Astrocyte (in vitro differentiated cells and primary cell): ENCODE results near the gene UBE2L3. TPM values are rescaled to one million over a fixed set of nuclear protein-coding genes. Genes with fewer than 3 reads are reported as not detected.

ENCODE experiments used
- DNase-seq: peaks from one replicate; pipeline ENCODE4 v3.0.0-alpha.2; 2010; ENCODE audit warnings: low read depth
- FAIRE-seq: peaks from 2 replicates; lab custom pipeline; 2011; peaks lifted over from hg19 to GRCh38; lab: Jason Lieb, UNC
- H2AFZ ChIP-seq: 2 replicates; pipeline ENCODE4 v1.6.0; 2012; ENCODE audit warnings: low read depth, low read length, inconsistent platforms
- H3K27ac ChIP-seq: 2 replicates; pipeline ENCODE4 v1.5.1; 2011; ENCODE audit warnings: low read depth, low read length, inconsistent platforms
- H3K27me3 ChIP-seq: 2 replicates; pipeline ENCODE4 v1.6.0; 2011; ENCODE audit warnings: low read length, inconsistent platforms; ENCODE audit not compliant: insufficient read depth
- H3K36me3 ChIP-seq: 2 replicates; pipeline ENCODE4 v1.5.1; 2011; ENCODE audit warnings: low read length, inconsistent platforms; ENCODE audit not compliant: insufficient read depth
- H3K4me1 ChIP-seq: 2 replicates; pipeline ENCODE4 v1.5.1; 2011; ENCODE audit warnings: low read length, inconsistent platforms; ENCODE audit not compliant: insufficient read depth
- H3K4me2 ChIP-seq: 2 replicates; pipeline ENCODE4 v1.6.0; 2012; ENCODE audit warnings: low read length, inconsistent platforms
- H3K4me3 ChIP-seq: 2 replicates; pipeline ENCODE4 v1.5.1; 2011; ENCODE audit warnings: low read depth, mild to moderate bottlenecking, low read length, inconsistent platforms; ENCODE audit not compliant: insufficient read depth
- H3K79me2 ChIP-seq: 2 replicates; pipeline ENCODE4 v1.6.0; 2012; ENCODE audit warnings: mild to moderate bottlenecking, low read length, inconsistent platforms; ENCODE audit not compliant: insufficient read depth
- H3K9ac ChIP-seq: 2 replicates; pipeline ENCODE4 v1.6.0; 2012; ENCODE audit warnings: mild to moderate bottlenecking, low read length, inconsistent platforms
- H3K9me3 ChIP-seq: 2 replicates; pipeline ENCODE4 v1.5.1; 2012; ENCODE audit warnings: low read depth, mild to moderate bottlenecking, low read length, inconsistent platforms; ENCODE audit not compliant: insufficient read depth
- H4K20me1 ChIP-seq: 2 replicates; pipeline ENCODE4 v1.6.0; 2012; ENCODE audit warnings: low read length, inconsistent platforms; ENCODE audit not compliant: insufficient read depth
- H3K27ac Mint-ChIP-seq: one replicate; pipeline ENCODE4 v1.8.0; 2021; ENCODE audit warnings: mild to moderate bottlenecking, mixed read lengths; ENCODE audit not compliant: unreplicated experiment
- H3K27me3 Mint-ChIP-seq: one replicate; pipeline ENCODE4 v1.8.0; 2021; ENCODE audit warnings: low read depth, mixed read lengths; ENCODE audit not compliant: unreplicated experiment
- H3K36me3 Mint-ChIP-seq: one replicate; pipeline ENCODE4 v1.8.0; 2021; ENCODE audit warnings: low read depth, mixed read lengths; ENCODE audit not compliant: unreplicated experiment
- H3K4me1 Mint-ChIP-seq: one replicate; pipeline ENCODE4 v1.8.0; 2021; ENCODE audit warnings: low read depth, mixed read lengths; ENCODE audit not compliant: unreplicated experiment
- H3K4me3 Mint-ChIP-seq: one replicate; pipeline ENCODE4 v1.8.0; 2021; ENCODE audit warnings: mild to moderate bottlenecking, moderate library complexity, mixed read lengths; ENCODE audit not compliant: unreplicated experiment
- H3K9me3 Mint-ChIP-seq: one replicate; pipeline ENCODE4 v1.8.0; 2021; ENCODE audit warnings: mild to moderate bottlenecking, mixed read lengths; ENCODE audit not compliant: unreplicated experiment
- EZH2 ChIP-seq: IDR thresholded peaks from 2 replicates; pipeline ENCODE4 v1.6.1; 2012; ENCODE audit warnings: mild to moderate bottlenecking, low read length, inconsistent platforms; ENCODE audit not compliant: insufficient read depth
- total RNA-seq: library from RNA; stranded (reverse); gene quantifications from 2 replicates; pipeline ENCODE4 v1.2.1, GENCODE V29; 2021
- TF ChIP-seq, protein P1 (sequence below): IDR thresholded peaks from 2 replicates; pipeline ENCODE4 v1.5.1; 2011; ENCODE audit warnings: low read depth, mild to moderate bottlenecking, inconsistent platforms, low read length, moderate library complexity; ENCODE audit not compliant: insufficient read depth

The UBE2L3 gene
- total RNA-seq, 1 donor from 2014 or later: 62.8 TPM

DNA sequence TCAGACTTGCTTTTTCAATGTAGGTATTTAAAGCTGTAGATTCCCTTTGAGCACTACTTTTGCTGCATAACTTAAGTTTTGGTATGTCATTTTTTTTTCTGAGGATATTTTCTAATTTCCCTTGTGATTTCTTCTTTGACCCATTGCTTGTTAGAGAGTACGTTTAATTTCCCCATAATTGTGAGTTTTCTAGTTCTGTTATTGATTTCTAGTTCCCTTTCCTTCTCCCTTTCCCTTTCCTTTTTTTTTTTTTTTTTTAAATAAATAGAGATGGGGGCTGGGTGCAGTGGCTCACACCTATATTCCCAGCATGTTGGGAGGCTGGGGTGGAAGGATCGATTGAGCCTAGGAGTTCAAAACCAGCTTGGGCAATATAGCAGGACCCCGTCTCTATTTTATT lies 30.8 kb downstream of the UBE2L3 start:
- H3K4me1 ChIP-seq: no peaks in the 10 kb centered on the region
- no peaks in the 10 kb centered on the region for H3K27me3 Mint-ChIP-seq
- DNase-seq (no peak), FAIRE-seq (no peak)
- no peak overlapping the region for H3K27ac ChIP-seq
- H3K9me3 ChIP-seq: no peaks in the 10 kb centered on the region
- no peak overlapping the region for H3K9ac ChIP-seq
- H3K4me3 Mint-ChIP-seq: no peak overlapping the region
- peaks cover 18% of the 10 kb centered on the region for H3K36me3 ChIP-seq
- H3K36me3 Mint-ChIP-seq: peaks cover 15% of the 10 kb centered on the region
- peaks cover 99% of the 10 kb centered on the region for H3K79me2 ChIP-seq
- no peaks in the 10 kb centered on the region for H3K9me3 Mint-ChIP-seq
- H3K4me3 ChIP-seq: no peak overlapping the region
- H3K4me2 ChIP-seq: no peak overlapping the region
- H3K27me3 ChIP-seq: no peaks in the 10 kb centered on the region
- TF ChIP-seq, protein P1, sequence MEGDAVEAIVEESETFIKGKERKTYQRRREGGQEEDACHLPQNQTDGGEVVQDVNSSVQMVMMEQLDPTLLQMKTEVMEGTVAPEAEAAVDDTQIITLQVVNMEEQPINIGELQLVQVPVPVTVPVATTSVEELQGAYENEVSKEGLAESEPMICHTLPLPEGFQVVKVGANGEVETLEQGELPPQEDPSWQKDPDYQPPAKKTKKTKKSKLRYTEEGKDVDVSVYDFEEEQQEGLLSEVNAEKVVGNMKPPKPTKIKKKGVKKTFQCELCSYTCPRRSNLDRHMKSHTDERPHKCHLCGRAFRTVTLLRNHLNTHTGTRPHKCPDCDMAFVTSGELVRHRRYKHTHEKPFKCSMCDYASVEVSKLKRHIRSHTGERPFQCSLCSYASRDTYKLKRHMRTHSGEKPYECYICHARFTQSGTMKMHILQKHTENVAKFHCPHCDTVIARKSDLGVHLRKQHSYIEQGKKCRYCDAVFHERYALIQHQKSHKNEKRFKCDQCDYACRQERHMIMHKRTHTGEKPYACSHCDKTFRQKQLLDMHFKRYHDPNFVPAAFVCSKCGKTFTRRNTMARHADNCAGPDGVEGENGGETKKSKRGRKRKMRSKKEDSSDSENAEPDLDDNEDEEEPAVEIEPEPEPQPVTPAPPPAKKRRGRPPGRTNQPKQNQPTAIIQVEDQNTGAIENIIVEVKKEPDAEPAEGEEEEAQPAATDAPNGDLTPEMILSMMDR: no peak
- no peak for TF ChIP-seq EZH2
- H3K27ac Mint-ChIP-seq: no peak overlapping the region
- H3K4me1 Mint-ChIP-seq: peaks cover 10% of the 10 kb centered on the region
- H4K20me1 ChIP-seq: peaks cover 94% of the 10 kb centered on the region
- H2AFZ ChIP-seq: no peak overlapping the region

GRCh38 chr22:21599053-21599893 lies 31.8 kb downstream of the UBE2L3 start:
- H3K36me3 Mint-ChIP-seq: peaks cover 12% of the 10 kb centered on the region
- DNase-seq: no peak
- peaks cover 90% of the 10 kb centered on the region for H4K20me1 ChIP-seq

More at GRCh38 chr22:21599053-21599893, 31.8 kb downstream of the UBE2L3 start:
- Histone ChIP-seq H3K4me3 (no peak overlapping the region), H3K79me2 (peaks cover 99% of the 10 kb centered on the region), H3K9ac (no peak overlapping the region), H3K4me2 (no peak overlapping the region), H3K4me1 (no peaks in the 10 kb centered on the region), H3K36me3 (peaks cover 10% of the 10 kb centered on the region), H3K27ac (no peak overlapping the region), H3K9me3 (no peaks in the 10 kb centered on the region), H3K27me3 (no peaks in the 10 kb centered on the region), H2AFZ (no peak overlapping the region)
- Mint-ChIP-seq H3K4me3 (no peak overlapping the region), H3K9me3 (no peaks in the 10 kb centered on the region), H3K27ac (peak overlapping the region; percentile 28), H3K4me1 (peaks cover 10% of the 10 kb centered on the region), H3K27me3 (no peaks in the 10 kb centered on the region)
- no peak for FAIRE-seq
- TF ChIP-seq, protein P1: no peak
